ENCODE results near the gene LAMP2.

LAMP2 gene

DNA sequence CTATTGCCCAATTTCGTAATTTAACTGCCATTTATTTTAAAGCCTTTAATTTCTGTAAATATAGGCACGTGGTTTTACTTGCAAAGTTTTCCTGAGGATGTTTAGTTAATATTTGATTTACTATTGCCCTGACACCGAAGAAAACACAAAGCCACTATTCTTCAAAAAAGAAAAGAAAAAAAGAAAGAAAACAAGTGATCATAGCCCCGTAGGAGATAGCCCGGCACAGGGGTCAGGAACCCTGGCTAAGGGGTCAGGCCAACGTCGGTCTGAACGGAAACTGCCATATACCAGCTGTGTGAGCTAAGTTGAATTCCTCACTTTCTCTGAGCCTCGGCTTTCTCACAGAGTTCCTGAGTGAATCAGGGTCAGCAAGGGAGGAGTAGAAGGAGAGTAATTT, 17.7 kb upstream of the LAMP2 start:
- Histone ChIP-seq H3F3A (ENCODE audit: insufficient read depth, low read length) (0 out of 2 replicates have a peak, but pooled peaks cover 4% of the 10 kb centered on the region), H3K36me3 (replicated peaks; ENCODE audit: insufficient read depth, low read length) (no peaks in the 10 kb centered on the region), H4K20me1 (ENCODE audit: insufficient read depth, low read length) (no peaks in the 10 kb centered on the region), H3K27me3 (replicated peaks; ENCODE audit: insufficient read depth, low read length) (no peaks in the 10 kb centered on the region), H3K9me3 (replicated peaks; ENCODE audit: insufficient read depth, low read length) (no peaks in the 10 kb centered on the region), H3K4me1 (ENCODE audit: low read length) (no peaks in the 10 kb centered on the region), H3K4me2 (ENCODE audit: low read depth, low read length) (peak overlapping the region; percentile 85; the same call in 1 of the 2 replicates), H3K9me2 (replicated peaks; ENCODE audit: insufficient read depth, low read length) (no peaks in the 10 kb centered on the region), H3K9ac (ENCODE audit: low read length) (peak overlapping the region; percentile 77; the same call in 1 of the 2 replicates), H3K27ac (ENCODE audit: low read length) (peak overlapping the region; percentile 94; the same call in 1 of the 2 replicates), H3K79me2 (ENCODE audit: low read length) (no peaks in the 10 kb centered on the region), H2AFZ (ENCODE audit: low read length) (no peak overlapping the region), H3K4me3 (ENCODE audit: low read length) (no peak overlapping the region)
- DNase-seq, result no peak
- TF ChIP-seq EZH2phosphoT487 (IDR thresholded peaks at IDR 0.05; ENCODE audit: low read length) (no peak), EZH2 (optimal IDR thresholded peaks at IDR 0.05; ENCODE audit: low read depth, low read length) (no peak)
- TF ChIP-seq, protein P1, sequence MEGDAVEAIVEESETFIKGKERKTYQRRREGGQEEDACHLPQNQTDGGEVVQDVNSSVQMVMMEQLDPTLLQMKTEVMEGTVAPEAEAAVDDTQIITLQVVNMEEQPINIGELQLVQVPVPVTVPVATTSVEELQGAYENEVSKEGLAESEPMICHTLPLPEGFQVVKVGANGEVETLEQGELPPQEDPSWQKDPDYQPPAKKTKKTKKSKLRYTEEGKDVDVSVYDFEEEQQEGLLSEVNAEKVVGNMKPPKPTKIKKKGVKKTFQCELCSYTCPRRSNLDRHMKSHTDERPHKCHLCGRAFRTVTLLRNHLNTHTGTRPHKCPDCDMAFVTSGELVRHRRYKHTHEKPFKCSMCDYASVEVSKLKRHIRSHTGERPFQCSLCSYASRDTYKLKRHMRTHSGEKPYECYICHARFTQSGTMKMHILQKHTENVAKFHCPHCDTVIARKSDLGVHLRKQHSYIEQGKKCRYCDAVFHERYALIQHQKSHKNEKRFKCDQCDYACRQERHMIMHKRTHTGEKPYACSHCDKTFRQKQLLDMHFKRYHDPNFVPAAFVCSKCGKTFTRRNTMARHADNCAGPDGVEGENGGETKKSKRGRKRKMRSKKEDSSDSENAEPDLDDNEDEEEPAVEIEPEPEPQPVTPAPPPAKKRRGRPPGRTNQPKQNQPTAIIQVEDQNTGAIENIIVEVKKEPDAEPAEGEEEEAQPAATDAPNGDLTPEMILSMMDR (IDR thresholded peaks at IDR 0.05; ENCODE audit: low read length), result no peak

DNA sequence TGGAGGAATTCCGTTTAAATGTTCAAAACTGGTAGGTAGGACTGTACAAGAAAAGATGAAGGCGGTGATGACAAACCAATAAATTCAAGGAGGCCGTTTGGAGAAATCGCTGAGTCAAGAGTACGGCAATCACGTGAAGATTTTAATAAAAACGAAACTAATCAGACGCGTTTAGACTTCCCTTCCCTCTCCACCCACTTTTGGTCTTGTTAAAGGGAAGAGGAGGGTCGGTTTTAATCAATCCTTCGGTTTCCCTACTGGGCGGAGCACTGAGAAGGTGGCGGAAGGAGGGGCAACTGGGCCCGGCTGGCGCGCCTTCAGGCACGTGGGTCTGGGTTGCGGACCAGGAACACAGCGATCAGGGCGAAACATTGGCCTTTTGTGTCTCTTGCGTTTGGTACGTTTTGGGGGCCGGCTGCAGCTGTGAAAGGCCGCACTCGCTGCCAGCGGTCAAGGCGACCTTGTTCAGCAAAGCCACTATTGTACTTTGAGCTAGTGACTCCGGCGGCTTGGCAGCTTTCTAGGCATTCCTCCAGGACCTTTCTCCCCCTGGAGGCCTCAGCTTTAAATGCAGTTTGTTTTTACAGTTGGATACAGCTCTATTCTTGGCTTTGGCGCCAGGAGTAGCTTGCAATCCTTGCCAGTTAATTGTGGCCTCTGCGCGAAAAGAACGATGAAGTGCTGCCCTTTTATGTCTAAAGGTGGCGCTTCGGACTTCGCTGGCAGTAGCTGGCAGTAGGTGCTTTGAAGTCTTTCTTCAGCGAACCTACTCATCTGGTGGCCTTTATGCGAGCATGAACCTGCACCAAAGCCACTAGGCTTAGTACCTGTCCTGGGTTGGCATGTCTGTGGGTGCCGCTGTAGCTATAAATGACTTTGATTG, 16.8 kb upstream of the LAMP2 start:
- Histone ChIP-seq H3K36me3 (replicated peaks; ENCODE audit: insufficient read depth, low read length) (no peaks in the 10 kb centered on the region), H3K4me2 (ENCODE audit: low read depth, low read length) (peak overlapping the region; percentile 85), H3F3A (ENCODE audit: insufficient read depth, low read length) (0 out of 2 replicates have a peak, but pooled peaks cover 4% of the 10 kb centered on the region), H2AFZ (ENCODE audit: low read length) (peak overlapping the region; percentile 88), H3K27me3 (replicated peaks; ENCODE audit: insufficient read depth, low read length) (no peaks in the 10 kb centered on the region), H3K27ac (ENCODE audit: low read length) (peak overlapping the region; percentile 94), H3K79me2 (ENCODE audit: low read length) (no peaks in the 10 kb centered on the region), H3K9ac (ENCODE audit: low read length) (peak overlapping the region; percentile 77), H3K4me3 (ENCODE audit: low read length) (peak overlapping the region; percentile 65), H4K20me1 (ENCODE audit: insufficient read depth, low read length) (no peaks in the 10 kb centered on the region), H3K9me3 (replicated peaks; ENCODE audit: insufficient read depth, low read length) (no peaks in the 10 kb centered on the region), H3K4me1 (ENCODE audit: low read length) (no peaks in the 10 kb centered on the region), H3K9me2 (replicated peaks; ENCODE audit: insufficient read depth, low read length) (no peaks in the 10 kb centered on the region)
- DNase-seq, result peak; percentile 81
- TF ChIP-seq EZH2 (optimal IDR thresholded peaks at IDR 0.05; ENCODE audit: low read depth, low read length) (no peak), EZH2phosphoT487 (IDR thresholded peaks at IDR 0.05; ENCODE audit: low read length) (no peak)
- TF ChIP-seq, protein P1 (IDR thresholded peaks at IDR 0.05; ENCODE audit: low read length), result peak; percentile 48

DNA sequence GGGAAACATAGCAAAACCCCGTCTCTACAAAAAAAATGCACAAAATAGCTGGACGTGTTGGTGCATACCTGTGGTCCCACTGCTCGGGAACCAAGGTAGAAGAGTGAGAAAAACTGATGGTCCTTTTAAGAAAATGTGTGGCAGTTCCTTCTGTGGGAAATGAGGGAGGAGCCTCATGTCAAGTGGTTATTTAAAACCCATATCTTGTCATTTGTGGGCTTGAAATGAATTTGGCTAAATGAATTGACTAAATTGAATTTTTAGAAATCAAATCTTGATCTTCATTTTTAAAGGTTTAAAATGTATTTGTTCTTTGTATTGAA, 16.2 kb upstream of the LAMP2 start:
- Histone ChIP-seq H3K9ac (ENCODE audit: low read length) (peak overlapping the region; percentile 77; the same call in 1 of the 2 replicates), H3K27ac (ENCODE audit: low read length) (peak overlapping the region; percentile 94; the same call in 1 of the 2 replicates), H3F3A (ENCODE audit: insufficient read depth, low read length) (0 out of 2 replicates have a peak, but pooled peaks cover 4% of the 10 kb centered on the region), H3K27me3 (replicated peaks; ENCODE audit: insufficient read depth, low read length) (no peaks in the 10 kb centered on the region), H2AFZ (ENCODE audit: low read length) (peak overlapping the region; percentile 88), H3K36me3 (replicated peaks; ENCODE audit: insufficient read depth, low read length) (no peaks in the 10 kb centered on the region), H4K20me1 (ENCODE audit: insufficient read depth, low read length) (no peaks in the 10 kb centered on the region), H3K9me2 (replicated peaks; ENCODE audit: insufficient read depth, low read length) (no peaks in the 10 kb centered on the region), H3K4me3 (ENCODE audit: low read length) (peak overlapping the region; percentile 65), H3K9me3 (replicated peaks; ENCODE audit: insufficient read depth, low read length) (no peaks in the 10 kb centered on the region), H3K79me2 (ENCODE audit: low read length) (no peaks in the 10 kb centered on the region), H3K4me1 (ENCODE audit: low read length) (no peaks in the 10 kb centered on the region), H3K4me2 (ENCODE audit: low read depth, low read length) (peak overlapping the region; percentile 85; the same call in 1 of the 2 replicates)
- TF ChIP-seq EZH2phosphoT487 (IDR thresholded peaks at IDR 0.05; ENCODE audit: low read length) (no peak), EZH2 (optimal IDR thresholded peaks at IDR 0.05; ENCODE audit: low read depth, low read length) (no peak)
- TF ChIP-seq, protein P1 (IDR thresholded peaks at IDR 0.05; ENCODE audit: low read length), result no peak
- no peak for DNase-seq

All from MM.1S (cell line).